ENCODE data around the gene COL23A1. TPM values are rescaled to one million over a fixed set of nuclear protein-coding genes. Genes with fewer than 3 reads are reported as not detected.

The COL23A1 gene
- total and polyA plus RNA-seq, 2 donors (not counting 1 experiment from before 2014, with no cell fraction given) = 0.20 TPM; not detected in 1

DNA sequence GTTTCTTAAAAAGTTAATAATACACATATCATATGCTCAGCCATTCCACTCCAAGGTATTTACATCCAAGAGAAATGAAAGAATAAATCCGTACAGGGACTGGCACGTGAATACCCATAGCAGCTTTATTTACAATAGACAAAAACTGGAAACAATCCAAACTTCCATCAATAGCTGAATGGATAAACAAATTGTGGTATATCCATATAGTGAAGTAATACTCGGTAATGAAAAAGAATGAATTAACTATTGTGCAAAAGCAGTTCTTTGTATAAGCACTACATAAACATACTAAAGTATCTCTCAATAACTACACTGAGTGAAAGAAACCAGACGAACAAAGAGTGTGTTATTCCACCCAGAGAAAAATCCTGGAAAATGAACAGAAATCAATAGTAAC, 17.6 kb downstream of the COL23A1 start:
- POLR2A ChIA-PET = no interaction called here
- no peaks in the 10 kb centered on the region for H3K4me1 Mint-ChIP-seq
- Histone ChIP-seq H3K9ac (ENCODE audit: low read length) (no peak overlapping the region), H3K27me3 (replicated peaks in 1 of 4; ENCODE audit: control extremely low read depth in 1 of 4, control insufficient read depth in 3 of 4, insufficient read depth in 4 of 4, low read length in 3 of 4) (peaks cover 0 to 7% (median 3%) of the 10 kb centered on the region in 4 experiments), H4K20me1 (ENCODE audit: control insufficient read depth, insufficient read depth, low read length, poor library complexity, severe bottlenecking) (no peaks in the 10 kb centered on the region), H3K27ac (ENCODE audit: low read length in 2 of 2) (no peak overlapping the region), H3K4me3 (ENCODE audit: control extremely low read depth in 1 of 5, extremely low read depth in 1 of 5, insufficient read depth in 1 of 5, low read depth in 2 of 5, low read length in 4 of 5) (no peak overlapping the region), H3K79me2 (ENCODE audit: control insufficient read depth, insufficient read depth, low read length) (no peaks in the 10 kb centered on the region), H2AFZ (ENCODE audit: insufficient read depth, low read depth, low read length, poor library complexity, severe bottlenecking) (no peak overlapping the region), H3K4me2 (replicated peaks; ENCODE audit: low read depth, low read length, poor library complexity, severe bottlenecking) (no peak overlapping the region), H3K9me3 (ENCODE audit: control extremely low read depth in 1 of 3, control insufficient read depth in 2 of 3, insufficient read depth in 1 of 3, low read length in 2 of 3) (peaks cover 0 to 17% (median 0%) of the 10 kb centered on the region in 3 donors), H3K4me1 (ENCODE audit: control insufficient read depth in 2 of 2, insufficient read depth in 2 of 2, low read length in 2 of 2) (no peaks in the 10 kb centered on the region), H3K36me3 (replicated peaks in 1 of 2; ENCODE audit: control extremely low read depth in 1 of 2, control insufficient read depth in 1 of 2, extremely low read depth in 1 of 2, insufficient read depth in 2 of 2, low read length in 1 of 2) (no peaks in the 10 kb centered on the region)
- no peak for TF ChIP-seq EZH2 (IDR thresholded peaks at IDR 0.05; ENCODE audit: borderline replicate concordance, insufficient read depth, low read depth, low read length, poor library complexity, severe bottlenecking)
- TF ChIP-seq, protein P1, sequence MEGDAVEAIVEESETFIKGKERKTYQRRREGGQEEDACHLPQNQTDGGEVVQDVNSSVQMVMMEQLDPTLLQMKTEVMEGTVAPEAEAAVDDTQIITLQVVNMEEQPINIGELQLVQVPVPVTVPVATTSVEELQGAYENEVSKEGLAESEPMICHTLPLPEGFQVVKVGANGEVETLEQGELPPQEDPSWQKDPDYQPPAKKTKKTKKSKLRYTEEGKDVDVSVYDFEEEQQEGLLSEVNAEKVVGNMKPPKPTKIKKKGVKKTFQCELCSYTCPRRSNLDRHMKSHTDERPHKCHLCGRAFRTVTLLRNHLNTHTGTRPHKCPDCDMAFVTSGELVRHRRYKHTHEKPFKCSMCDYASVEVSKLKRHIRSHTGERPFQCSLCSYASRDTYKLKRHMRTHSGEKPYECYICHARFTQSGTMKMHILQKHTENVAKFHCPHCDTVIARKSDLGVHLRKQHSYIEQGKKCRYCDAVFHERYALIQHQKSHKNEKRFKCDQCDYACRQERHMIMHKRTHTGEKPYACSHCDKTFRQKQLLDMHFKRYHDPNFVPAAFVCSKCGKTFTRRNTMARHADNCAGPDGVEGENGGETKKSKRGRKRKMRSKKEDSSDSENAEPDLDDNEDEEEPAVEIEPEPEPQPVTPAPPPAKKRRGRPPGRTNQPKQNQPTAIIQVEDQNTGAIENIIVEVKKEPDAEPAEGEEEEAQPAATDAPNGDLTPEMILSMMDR (IDR thresholded peaks at IDR 0.05) = no peak
- intact Hi-C loops (cut with micrococcal nuclease) = no loop called here
- H3K27me3 Mint-ChIP-seq = peaks cover 40% of the 10 kb centered on the region
- no peak overlapping the region for H3K27ac Mint-ChIP-seq
- peaks cover 5% of the 10 kb centered on the region for H3K9me3 Mint-ChIP-seq (ENCODE audit: insufficient read depth)
- ATAC-seq (ENCODE audit: low read depth) (no peak), DNase-seq (no peak)
- no CpG with 5 or more reads among the region's 4 CpGs for WGBS (ENCODE audit: insufficient coverage)
- CTCF ChIA-PET = no interaction called here
- no peak overlapping the region for H3K4me3 Mint-ChIP-seq

DNA sequence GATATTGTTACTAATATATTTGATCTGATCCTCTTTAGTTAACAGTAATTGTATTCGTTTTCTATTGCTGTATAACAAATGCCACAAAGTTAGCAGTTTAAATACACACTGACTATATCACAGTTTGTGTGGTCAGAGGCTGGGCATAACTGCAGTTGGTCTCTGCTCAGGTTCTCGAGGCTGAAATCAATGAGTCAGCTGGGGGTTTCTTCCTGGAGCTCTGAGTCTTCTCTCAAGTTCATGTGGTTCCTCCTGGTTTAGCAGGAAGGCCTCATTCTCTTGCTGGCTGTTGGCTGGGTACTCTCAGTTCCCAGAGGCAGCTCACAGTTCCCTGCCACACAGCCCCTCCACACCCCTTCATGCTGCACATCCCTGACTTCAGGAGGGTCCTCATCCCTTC, 20.7 kb downstream of the COL23A1 start:
- H3K4me1 ChIP-seq (ENCODE audit: control insufficient read depth in 2 of 2, insufficient read depth in 2 of 2, low read length in 2 of 2) = no peaks in the 10 kb centered on the region
- H3K79me2 ChIP-seq (ENCODE audit: control insufficient read depth, insufficient read depth, low read length) = no peaks in the 10 kb centered on the region
- no peak for ATAC-seq (ENCODE audit: low read depth)
- no peaks in the 10 kb centered on the region for H3K4me1 Mint-ChIP-seq
- ChIA-PET CTCF (no interaction called here), POLR2A (no interaction called here)
- H2AFZ ChIP-seq (ENCODE audit: insufficient read depth, low read depth, low read length, poor library complexity, severe bottlenecking) = no peak overlapping the region
- DNase-seq = no peak
- H3K4me2 ChIP-seq (replicated peaks; ENCODE audit: low read depth, low read length, poor library complexity, severe bottlenecking) = no peak overlapping the region
- no peaks in the 10 kb centered on the region for H4K20me1 ChIP-seq (ENCODE audit: control insufficient read depth, insufficient read depth, low read length, poor library complexity, severe bottlenecking)
- TF ChIP-seq, protein P1 (IDR thresholded peaks at IDR 0.05) = no peak
- no peak overlapping the region for H3K4me3 ChIP-seq (ENCODE audit: control extremely low read depth in 1 of 5, extremely low read depth in 1 of 5, insufficient read depth in 1 of 5, low read depth in 2 of 5, low read length in 4 of 5)
- H3K27me3 Mint-ChIP-seq = peaks cover 46% of the 10 kb centered on the region
- H3K4me3 Mint-ChIP-seq = no peak overlapping the region
- no peak overlapping the region for H3K9ac ChIP-seq (ENCODE audit: low read length)
- intact Hi-C loops (cut with micrococcal nuclease) = no loop called here
- H3K9me3 Mint-ChIP-seq (ENCODE audit: insufficient read depth) = peaks cover 5% of the 10 kb centered on the region
- no peaks in the 10 kb centered on the region for H3K36me3 ChIP-seq (replicated peaks in 1 of 2; ENCODE audit: control extremely low read depth in 1 of 2, control insufficient read depth in 1 of 2, extremely low read depth in 1 of 2, insufficient read depth in 2 of 2, low read length in 1 of 2)
- H3K27me3 ChIP-seq (replicated peaks in 1 of 4; ENCODE audit: control extremely low read depth in 1 of 4, control insufficient read depth in 3 of 4, insufficient read depth in 4 of 4, low read length in 3 of 4) = peaks cover 0 to 11% (median 4%) of the 10 kb centered on the region in 4 experiments
- peaks cover 0 to 12% (median 0%) of the 10 kb centered on the region in 3 donors for H3K9me3 ChIP-seq (ENCODE audit: control extremely low read depth in 1 of 3, control insufficient read depth in 2 of 3, insufficient read depth in 1 of 3, low read length in 2 of 3)
- no peak overlapping the region for H3K27ac Mint-ChIP-seq
- 54% methylated on average over 1 of the region's 2 CpGs for WGBS (ENCODE audit: insufficient coverage)
- H3K27ac ChIP-seq (ENCODE audit: low read length in 2 of 2) = no peak overlapping the region

Data from B cell (primary cell).